Calu3 (cell line): ENCODE measurements around the gene BRIP1. TPM values are rescaled to one million over a fixed set of nuclear protein-coding genes. Genes with fewer than 3 reads are reported as not detected.

Experiments
- BruUV-seq: library from RNA; stranded (reverse); fragments of 400-500 nt; replicated peaks from 2 replicates; lab custom pipeline; 2021; lab: Mats Ljungman, UMichigan
- CTCF ChIA-PET: fragments of 300-600 bp; sonication (Branson Sonifier 250); formaldehyde crosslinking; loops from one replicate; lab custom pipeline; 2022; ENCODE audit warnings: antibody characterized with exemption; lab: Charles Lee
- DNase-seq: peaks from one replicate; pipeline ENCODE4 v3.0.0; 2022
- H3K27ac Mint-ChIP-seq: one replicate; pipeline ENCODE4 v1.8.0; 2022; ENCODE audit warnings: mixed read lengths; ENCODE audit not compliant: unreplicated experiment
- H3K27me3 Mint-ChIP-seq: one replicate; pipeline ENCODE4 v1.8.0; 2022; ENCODE audit warnings: mixed read lengths; ENCODE audit not compliant: unreplicated experiment
- H3K36me3 Mint-ChIP-seq: one replicate; pipeline ENCODE4 v1.8.0; 2022; ENCODE audit warnings: mild to moderate bottlenecking, moderate library complexity, mixed read lengths; ENCODE audit not compliant: insufficient read depth, unreplicated experiment
- H3K4me1 Mint-ChIP-seq: one replicate; pipeline ENCODE4 v1.8.0; 2022; ENCODE audit warnings: mild to moderate bottlenecking, low read depth, mixed read lengths; ENCODE audit not compliant: unreplicated experiment
- H3K4me3 Mint-ChIP-seq: one replicate; pipeline ENCODE4 v1.8.0; 2022; ENCODE audit warnings: mild to moderate bottlenecking, low read depth, moderate library complexity, mixed read lengths; ENCODE audit not compliant: unreplicated experiment
- H3K9me3 Mint-ChIP-seq: one replicate; pipeline ENCODE4 v1.8.0; 2022; ENCODE audit warnings: low read depth, mixed read lengths; ENCODE audit not compliant: unreplicated experiment
- CTCF ChIP-seq: fragments of 200-600 bp; IDR thresholded peaks from one replicate; pipeline ENCODE4 v1.8.0; 2022; ENCODE audit warnings: antibody characterized with exemption; ENCODE audit not compliant: unreplicated experiment
- intact Hi-C: fragments of 100-400 bp; cut with micrococcal nuclease; formaldehyde crosslinking; loops from one replicate; pipeline ENCODE4 v1.10.0; 2022; ENCODE audit not compliant: unreplicated experiment
- total RNA-seq: library from RNA; stranded (reverse); gene quantifications from 2 replicates; pipeline ENCODE4 v1.2.3, GENCODE V29; 2022

The BRIP1 gene
- total RNA-seq, 1 experiment from 2014 or later: 12.3 TPM

GRCh38 chr17:61799812-61800484 is 63.4 kb downstream of the BRIP1 start:
- BruUV-seq: no TSS peak
- Mint-ChIP-seq H3K27me3 (no peaks in the 10 kb centered on the region), H3K4me3 (no peak overlapping the region), H3K9me3 (no peaks in the 10 kb centered on the region), H3K4me1 (no peaks in the 10 kb centered on the region), H3K36me3 (no peaks in the 10 kb centered on the region), H3K27ac (no peak overlapping the region)
- intact Hi-C loops: no loop called here
- CTCF ChIA-PET: no interaction called here
- no peak for DNase-seq
- TF ChIP-seq CTCF: no peak

- CTCF ChIA-PET: no interaction called here
- Mint-ChIP-seq H3K27me3 (no peaks in the 10 kb centered on the region), H3K4me1 (no peaks in the 10 kb centered on the region), H3K9me3 (no peaks in the 10 kb centered on the region), H3K36me3 (no peaks in the 10 kb centered on the region), H3K27ac (no peak overlapping the region), H3K4me3 (no peak overlapping the region)
- DNase-seq: no peak
- TF ChIP-seq CTCF: no peak
- BruUV-seq: no TSS peak
- intact Hi-C loops: no loop called here
Measured at GRCh38 chr17:61797283-61797682, 66.0 kb downstream of the BRIP1 start.

GRCh38 chr17:61795546-61795945 is 67.8 kb downstream of the BRIP1 start:
- no peak for DNase-seq
- CTCF ChIA-PET: no interaction called here
- H3K9me3 Mint-ChIP-seq: no peaks in the 10 kb centered on the region
- H3K4me1 Mint-ChIP-seq: no peaks in the 10 kb centered on the region
- no peaks in the 10 kb centered on the region for H3K36me3 Mint-ChIP-seq
- no peak overlapping the region for H3K4me3 Mint-ChIP-seq
- H3K27ac Mint-ChIP-seq: no peak overlapping the region
- intact Hi-C loops: no loop called here
- BruUV-seq: no TSS peak
- H3K27me3 Mint-ChIP-seq: no peaks in the 10 kb centered on the region
- no peak for TF ChIP-seq CTCF

- BruUV-seq: no TSS peak
- Mint-ChIP-seq H3K36me3 (no peaks in the 10 kb centered on the region), H3K4me3 (no peak overlapping the region), H3K27me3 (no peaks in the 10 kb centered on the region), H3K27ac (no peak overlapping the region), H3K9me3 (no peaks in the 10 kb centered on the region), H3K4me1 (no peaks in the 10 kb centered on the region)
- no peak for TF ChIP-seq CTCF
- intact Hi-C loops: no loop called here
- CTCF ChIA-PET: interaction anchor here (0.5 kb wide), 1 partner anchor 89 kb away, joined by 3 read pairs; no protein-coding TSS in a partner anchor
- DNase-seq: no peak
Measured at GRCh38 chr17:61794792-61795191, 68.5 kb downstream of the BRIP1 start.
